Tongue (tissue), 2 donors: ENCODE measurements around the gene MLST8. TPM values are rescaled to one million over a fixed set of nuclear protein-coding genes. Genes with fewer than 3 reads are reported as not detected.
A peak's percentile ranks its signal among the peaks of the same experiment; 100 is the strongest.

Source experiments
- DNase-seq: peaks from one replicate; pipeline ENCODE4 v3.0.0-alpha.2; 2015
- total RNA-seq: library from RNA; depleted of rRNA; stranded (reverse); fragments of >200 nt; gene quantifications from one replicate; pipeline ENCODE4 v1.2.3, GENCODE V29; 2014

Gene MLST8, protein sequence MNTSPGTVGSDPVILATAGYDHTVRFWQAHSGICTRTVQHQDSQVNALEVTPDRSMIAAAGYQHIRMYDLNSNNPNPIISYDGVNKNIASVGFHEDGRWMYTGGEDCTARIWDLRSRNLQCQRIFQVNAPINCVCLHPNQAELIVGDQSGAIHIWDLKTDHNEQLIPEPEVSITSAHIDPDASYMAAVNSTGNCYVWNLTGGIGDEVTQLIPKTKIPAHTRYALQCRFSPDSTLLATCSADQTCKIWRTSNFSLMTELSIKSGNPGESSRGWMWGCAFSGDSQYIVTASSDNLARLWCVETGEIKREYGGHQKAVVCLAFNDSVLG
- 27.0 TPM for total RNA-seq

DNA sequence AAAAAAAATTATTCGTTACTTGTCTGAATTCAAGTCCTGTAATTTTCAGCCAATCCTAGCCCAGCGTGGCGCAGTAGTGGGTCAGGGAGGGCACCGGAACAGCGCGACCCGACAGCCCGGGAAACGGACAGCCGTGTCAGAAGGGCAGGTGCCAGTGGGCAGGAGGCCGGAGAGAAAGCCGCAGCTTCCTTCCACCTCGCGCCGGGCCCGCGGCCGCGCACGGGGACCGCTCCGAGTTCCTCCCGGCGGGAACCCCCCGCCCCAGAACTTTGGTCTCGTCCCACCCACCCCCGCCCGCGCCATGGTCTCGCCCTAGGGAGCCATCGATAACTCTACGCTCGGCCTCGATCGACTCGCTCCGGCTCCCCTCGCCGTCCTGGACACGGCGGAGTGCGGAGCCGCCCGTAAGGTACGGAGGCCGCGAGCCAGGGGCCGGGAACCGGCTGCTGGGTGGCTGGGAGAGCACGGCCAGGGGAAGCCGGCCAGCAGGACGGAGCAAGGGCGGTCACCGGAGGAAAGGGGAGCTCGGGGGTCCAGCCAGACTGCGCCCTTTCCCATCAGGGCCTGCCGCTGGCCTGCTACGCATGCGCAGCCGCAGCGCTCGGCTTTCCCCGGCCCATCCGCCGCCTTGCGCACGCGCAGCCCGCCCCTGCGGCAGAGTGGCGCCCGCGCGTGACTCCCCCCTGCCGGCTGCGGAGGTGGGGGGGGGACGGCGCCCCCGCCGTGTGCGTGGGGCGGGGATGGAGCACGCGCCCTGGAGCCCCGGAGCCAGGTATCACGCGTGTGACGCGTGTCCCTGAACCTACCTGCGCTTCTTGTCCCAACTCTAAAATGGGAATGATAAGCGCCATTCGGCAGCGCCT, at the start of gene MLST8:
TSS of gene MLST8 (plus strand) at position 351 of the 863 bp plus-strand sequence. CDS start 632 bp downstream, outside the sequence.
- peak; percentile 94 for DNase-seq

DNA sequence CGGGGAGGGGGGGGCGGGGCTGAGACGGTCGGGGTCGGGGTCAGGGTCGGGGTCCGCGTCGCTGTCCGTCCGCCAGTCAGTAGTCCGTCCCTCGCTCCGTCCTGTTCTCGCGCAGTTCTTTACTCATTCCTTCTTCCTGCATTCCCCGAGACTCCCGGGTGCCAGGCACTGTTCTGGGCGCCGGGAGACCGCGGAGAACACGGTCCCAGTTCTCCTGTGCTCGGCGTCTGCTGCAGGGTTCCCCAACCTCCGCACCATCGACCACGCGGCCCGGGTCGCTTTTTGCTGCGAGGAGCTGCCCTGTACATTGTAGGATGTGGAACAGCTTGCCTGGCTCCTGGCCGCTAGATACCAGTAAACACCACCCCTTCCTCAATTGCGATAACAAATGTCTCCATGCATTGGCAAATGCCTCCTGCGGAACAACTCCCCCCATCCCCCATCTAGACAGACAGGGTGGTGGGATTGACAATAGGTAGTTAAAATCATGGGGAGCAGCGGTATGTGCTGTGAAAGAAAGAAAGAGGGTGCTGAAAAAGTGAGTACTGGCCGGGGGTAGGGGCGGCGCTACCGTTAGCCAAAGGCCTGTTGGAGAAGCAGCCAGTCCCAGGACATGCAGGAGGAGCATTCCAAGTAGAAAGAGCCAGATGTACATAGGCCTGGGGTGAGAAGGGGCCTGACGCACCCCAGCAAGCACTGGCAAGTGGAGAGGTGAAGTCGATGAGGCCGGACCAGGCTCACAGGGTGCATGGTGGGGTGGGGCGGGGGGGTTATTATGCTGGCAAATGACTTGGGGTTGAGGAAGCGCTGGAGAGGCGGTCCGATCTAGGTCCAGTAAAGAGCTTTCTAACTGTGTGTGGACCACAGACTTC, 49.0 kb upstream of the MLST8 start:
- peak; percentile 63 for DNase-seq

DNA sequence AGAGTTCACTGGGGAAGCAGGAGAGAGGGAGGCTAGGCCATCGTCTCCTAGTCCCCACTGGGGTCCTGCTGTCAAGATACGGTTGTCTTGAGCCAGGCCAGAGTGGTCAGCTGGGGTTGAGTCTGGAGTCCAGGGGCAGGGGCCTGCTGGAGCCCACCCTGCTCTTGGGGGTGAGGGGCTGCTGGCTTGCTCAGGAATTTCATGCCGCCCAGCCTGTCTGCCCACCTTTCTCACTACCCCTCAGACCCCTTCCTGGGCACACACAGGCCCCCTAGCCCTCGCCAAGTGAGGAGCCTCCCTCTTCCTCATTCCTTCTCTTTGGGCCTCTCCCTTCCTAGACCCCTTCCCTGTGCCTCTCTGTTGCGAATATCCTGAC, 48.4 kb upstream of the MLST8 start:
- DNase-seq, result no peak

- no peak for DNase-seq
Observed at GRCh38 chr16:2157480-2158261, 47.6 kb upstream of the MLST8 start.

DNA sequence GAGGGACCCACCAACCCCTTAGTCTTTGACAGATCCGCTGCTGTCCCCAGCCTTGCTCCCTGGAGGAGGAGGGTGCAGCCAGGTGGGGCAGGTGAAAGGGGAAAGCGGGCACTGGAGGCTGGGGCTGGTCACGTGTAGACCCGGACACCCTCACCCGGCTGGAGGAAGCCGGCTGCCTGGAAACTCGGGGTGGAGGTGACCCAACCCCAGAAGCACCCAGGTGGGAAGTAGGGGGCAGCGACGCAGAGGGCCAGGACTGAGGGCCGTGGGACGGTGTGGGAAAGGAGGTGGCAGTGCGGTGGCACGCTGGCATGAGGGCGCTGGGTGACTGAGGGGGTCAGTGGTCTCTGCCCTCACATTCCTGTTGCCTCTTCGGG, 47.0 kb upstream of the MLST8 start:
- no peak for DNase-seq

DNA sequence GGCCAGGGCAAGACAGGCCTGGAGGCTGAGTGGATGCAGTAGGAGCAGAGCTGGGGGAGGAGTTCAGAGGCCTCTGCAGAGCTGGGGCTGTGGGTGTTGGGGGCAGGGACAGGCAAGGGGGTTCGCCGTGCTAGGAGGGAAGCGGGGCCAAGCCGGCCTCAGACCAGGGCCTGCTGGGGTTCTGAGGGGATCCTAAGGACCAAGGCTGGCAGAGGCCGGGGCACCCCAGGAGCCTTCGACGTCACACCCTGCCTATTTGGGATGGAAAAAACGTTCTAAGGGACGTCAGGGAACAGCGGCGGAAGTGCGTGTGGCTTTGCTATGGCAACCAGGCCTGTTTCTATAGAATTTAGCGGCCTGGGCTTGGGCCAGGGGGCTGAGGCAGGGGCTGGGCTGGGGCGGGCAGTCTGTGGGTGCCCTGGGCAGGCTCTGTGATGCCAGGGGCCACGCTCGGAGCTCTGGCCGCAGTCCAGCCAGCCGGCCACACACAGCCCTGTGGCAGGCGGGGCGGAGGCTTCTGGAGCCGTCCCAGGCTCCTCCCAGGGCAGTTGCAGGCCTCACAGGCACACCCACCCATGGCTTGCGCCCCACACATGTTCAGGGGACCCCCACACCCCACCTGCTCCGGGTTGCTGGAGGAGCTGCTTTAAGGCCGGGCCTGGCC, 45.9 kb upstream of the MLST8 start:
- DNase-seq, result peak; percentile 84

- peak; percentile 64 for DNase-seq
Observed at GRCh38 chr16:2160915-2161551, 44.2 kb upstream of the MLST8 start.

DNA sequence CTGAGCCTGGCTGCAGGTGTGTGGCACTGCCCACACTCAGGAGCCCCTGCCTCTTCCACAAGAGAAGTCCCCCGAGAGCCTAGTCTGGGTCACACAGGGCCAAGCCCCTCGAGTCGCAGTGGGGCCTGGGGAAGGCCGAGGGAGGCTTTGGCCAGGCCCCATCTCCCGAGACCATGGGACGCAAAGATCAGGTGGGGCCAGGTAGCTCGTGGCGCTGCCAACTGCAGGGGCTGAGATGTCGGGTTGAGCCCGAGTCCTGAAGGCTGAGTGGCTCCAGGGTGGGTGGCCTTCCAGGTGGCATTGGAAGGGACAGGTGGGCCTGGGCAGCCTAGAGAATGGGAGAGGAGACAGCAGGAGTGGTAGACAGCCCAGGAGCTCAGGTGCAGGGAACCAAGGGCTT, 43.3 kb upstream of the MLST8 start:
- no peak for DNase-seq

DNA sequence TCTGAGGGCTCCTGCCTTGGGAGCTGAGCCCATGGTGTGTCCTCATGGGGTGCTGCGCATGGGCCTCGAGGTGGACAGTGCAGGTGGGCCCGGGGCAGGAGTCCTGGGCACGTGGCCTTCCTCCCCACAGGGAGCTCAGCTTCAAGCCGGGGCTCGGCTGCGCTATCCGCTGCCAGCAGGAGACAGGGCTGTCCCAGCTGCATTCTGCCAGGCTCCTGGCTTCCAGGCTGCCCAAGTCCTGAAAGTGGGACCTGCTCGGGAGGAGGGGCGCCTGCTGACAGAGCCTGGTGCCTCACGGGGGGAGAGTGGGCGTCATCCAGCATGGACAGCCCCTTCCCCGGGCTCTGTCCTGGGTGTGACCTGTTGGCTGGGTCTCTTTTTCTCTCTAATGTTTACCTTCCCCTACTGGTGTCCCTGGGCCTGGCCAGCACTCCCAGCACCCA, 42.6 kb upstream of the MLST8 start:
- no peak for DNase-seq

DNA sequence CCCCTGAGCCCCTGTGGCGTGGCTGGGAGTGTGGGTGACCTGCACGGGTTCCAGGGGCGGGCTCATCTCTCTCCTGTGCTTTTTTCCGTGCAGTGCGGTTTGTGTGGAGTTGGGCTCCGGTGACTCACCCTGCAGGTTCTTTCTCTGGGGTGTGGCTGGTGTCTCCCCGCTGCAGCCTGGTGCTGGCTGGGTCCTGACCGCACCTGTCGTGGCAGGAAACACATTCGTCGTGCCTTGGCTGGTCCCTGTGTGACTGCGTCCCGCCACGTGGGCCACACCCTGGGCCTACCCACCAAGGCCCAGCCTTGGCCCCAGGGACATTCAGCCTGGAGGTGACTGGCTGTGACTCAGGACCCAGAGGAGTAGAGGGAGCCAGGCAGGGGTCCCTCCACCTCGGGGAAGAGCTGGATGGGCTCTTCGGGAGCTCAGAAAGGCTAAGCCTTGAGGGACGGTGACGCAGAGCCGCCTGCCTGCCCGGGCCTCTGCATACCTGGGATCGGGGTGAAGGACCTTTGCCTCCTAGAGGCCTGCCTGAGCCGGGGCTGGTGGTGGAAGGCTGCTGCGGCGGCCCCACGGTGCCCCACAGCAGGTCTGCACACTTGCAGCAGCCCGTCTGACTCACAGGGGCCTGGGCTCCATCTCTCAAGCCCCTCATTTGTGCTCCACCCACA, 41.9 kb upstream of the MLST8 start:
- peak; percentile 52 for DNase-seq

GRCh38 chr16:2165861-2166260, 39.4 kb upstream of the MLST8 start:
- DNase-seq, result no peak

DNA sequence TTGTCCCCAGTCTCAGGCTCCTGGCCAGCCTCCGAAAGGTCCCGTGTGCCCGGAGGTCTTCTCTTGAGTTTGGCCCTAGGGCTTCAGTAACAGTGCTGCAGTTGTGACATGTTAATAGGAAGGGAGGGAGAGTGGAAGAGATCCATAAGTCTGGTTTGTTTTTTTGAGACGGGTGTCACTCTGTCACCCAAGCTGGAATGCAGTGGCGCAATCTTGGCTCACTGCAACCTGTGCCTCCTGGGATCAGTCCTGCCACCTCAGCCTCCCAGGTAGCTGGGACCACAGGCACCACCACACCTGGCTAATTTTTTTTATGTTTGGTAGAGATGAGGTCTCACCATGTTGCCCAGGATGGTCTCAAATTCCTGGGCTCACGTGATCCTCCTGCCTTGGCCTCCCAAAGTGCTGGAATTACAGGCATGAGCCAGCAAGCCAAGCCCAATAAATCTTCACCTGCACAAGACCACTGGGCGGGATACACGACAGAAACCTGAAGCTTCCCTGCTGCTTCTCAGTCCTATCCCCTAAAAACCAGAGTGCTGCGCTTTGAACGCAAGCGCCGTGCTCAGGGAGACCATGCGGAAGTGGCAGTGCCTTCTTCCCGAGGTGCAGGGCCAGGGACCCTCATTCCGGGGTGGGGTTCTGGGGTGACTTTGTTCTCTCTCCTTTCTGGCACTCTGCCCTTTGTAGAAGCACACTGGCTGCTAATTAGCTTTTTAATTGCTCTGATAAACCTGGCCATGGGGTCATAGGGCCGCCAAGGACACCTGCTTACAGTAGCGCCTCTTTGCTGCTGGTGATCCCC, 38.8 kb upstream of the MLST8 start:
- DNase-seq, result no peak

DNA sequence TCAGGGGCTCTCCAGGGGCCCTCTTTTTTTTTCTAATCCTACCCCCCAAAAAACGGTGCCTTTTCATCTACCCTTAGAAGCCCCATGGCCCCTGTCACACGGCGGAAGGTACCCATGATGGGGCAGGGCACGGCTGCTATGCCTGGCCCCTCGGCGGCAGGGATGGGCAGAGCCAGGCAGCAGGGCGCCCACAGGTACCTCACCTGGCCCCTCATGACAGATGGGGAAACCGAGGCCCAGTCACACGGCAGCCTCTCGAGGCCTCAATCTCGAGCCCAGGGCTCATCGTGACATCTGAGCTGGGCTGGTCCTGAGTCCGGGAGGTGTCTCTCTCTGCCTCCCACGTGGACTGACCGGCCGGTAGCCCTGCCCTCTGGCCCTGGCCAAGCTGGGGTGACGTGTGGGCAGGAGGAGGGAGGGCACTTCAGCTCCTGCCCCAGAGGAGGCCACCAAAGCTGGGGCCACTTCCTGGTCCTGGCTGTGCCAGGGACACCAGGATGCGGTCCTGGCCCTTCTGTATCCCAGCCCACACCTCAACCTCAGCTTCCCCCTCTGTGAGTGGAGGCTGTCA, 38.1 kb upstream of the MLST8 start:
- DNase-seq, result no peak

DNA sequence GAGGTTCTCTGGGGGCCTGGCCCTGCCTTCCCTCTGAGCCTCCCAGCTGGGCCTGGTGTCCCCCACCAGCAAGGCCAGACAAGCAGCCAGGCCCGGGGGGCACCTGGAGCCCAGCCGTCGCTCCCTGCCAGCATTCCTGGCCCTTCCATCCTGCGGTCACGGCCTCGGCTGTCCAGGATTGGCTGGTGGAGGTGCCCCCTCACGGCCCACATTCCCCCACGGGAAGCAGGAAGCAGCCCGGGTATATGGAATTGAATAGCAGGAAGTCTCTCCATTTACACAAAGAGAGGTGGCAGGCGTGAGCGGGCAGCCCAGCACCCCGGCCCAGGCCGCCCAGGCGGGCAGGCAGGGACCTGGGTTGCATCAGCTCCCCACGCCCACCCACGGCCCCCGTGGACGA, 35.2 kb upstream of the MLST8 start:
- no peak for DNase-seq

DNA sequence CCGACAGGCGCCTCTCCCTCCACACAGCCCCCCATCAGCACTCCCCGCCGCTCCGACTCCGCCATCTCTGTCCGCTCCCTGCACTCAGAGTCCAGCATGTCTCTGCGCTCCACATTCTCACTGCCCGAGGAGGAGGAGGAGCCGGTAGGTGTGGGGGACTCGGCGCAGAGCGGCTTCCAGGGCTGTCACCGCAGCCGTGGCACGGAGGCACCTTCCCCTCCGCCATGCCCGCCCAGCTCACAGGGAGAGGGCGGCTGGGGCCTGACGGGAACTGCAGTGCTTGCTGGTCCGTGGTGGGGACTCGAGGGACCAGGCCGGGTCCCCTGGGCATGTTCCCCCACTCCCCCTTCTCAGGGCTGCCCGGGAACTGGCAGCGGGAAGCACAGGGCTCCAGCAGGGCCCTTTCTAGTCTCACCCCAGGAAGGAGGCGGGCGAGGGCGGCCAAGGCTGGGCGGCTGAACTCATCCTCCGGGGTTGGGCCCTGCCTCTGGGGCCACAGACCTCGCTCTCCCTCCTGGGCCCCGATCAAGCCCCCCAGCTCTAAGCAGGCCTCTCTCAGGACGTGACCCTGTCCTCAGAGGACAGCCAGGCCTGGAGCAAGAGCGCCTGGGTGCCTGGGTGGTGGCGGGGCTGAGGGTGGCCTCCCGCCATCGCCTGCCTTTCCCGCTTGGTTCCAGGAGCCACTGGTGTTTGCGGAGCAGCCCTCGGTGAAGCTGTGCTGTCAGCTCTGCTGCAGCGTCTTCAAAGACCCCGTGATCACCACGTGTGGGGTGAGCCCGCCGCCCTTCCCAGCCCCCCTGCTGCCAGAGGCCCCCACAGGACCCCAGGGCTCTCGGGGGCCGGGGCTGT, 34.4 kb upstream of the MLST8 start:
- DNase-seq, result no peak

- DNase-seq, result no peak
Observed at GRCh38 chr16:2171601-2172178, 33.6 kb upstream of the MLST8 start.

- no peak for DNase-seq
Observed at GRCh38 chr16:2172688-2173335, 32.4 kb upstream of the MLST8 start.
